ENCODE results near the gene CACNA1C. TPM values are rescaled to one million over a fixed set of nuclear protein-coding genes. Genes with fewer than 3 reads are reported as not detected.

CACNA1C gene
- total RNA-seq, 1 donor from 2014 or later: 15.6 TPM

- ATAC-seq: no peak
- H3K36me3 ChIP-seq: no peaks in the 10 kb centered on the region
- H3K27ac ChIP-seq: peak overlapping the region; percentile 32
- no peak overlapping the region for H3K4me3 ChIP-seq
- intact Hi-C loops (cut with DNase I): no loop called here
- peaks cover 9% of the 10 kb centered on the region for H3K4me1 ChIP-seq
- no peak for TF ChIP-seq CTCF (IDR thresholded peaks at IDR 0.05)
- DNase-seq: no peak
- no peaks in the 10 kb centered on the region for H3K9me3 ChIP-seq
- no peaks in the 10 kb centered on the region for H3K27me3 ChIP-seq
These were observed 23.4 kb downstream of the CACNA1C start for GRCh38 chr12:2076196-2076570.

- TF ChIP-seq CTCF (IDR thresholded peaks at IDR 0.05): no peak
- Histone ChIP-seq H3K27me3 (no peaks in the 10 kb centered on the region), H3K4me3 (no peak overlapping the region), H3K4me1 (peaks cover 9% of the 10 kb centered on the region), H3K9me3 (no peaks in the 10 kb centered on the region), H3K36me3 (no peaks in the 10 kb centered on the region), H3K27ac (peak overlapping the region; percentile 32)
- ATAC-seq (no peak), DNase-seq (no peak)
- intact Hi-C loops (cut with DNase I): no loop called here
These were observed 23.9 kb downstream of the CACNA1C start for GRCh38 chr12:2076728-2077127.

GRCh38 chr12:2080604-2081003 lies 27.8 kb downstream of the CACNA1C start:
- TF ChIP-seq CTCF (IDR thresholded peaks at IDR 0.05): no peak
- H3K4me1 ChIP-seq: no peaks in the 10 kb centered on the region
- H3K9me3 ChIP-seq: no peaks in the 10 kb centered on the region
- DNase-seq (no peak), ATAC-seq (no peak)
- no peak overlapping the region for H3K27ac ChIP-seq
- no peaks in the 10 kb centered on the region for H3K36me3 ChIP-seq
- H3K4me3 ChIP-seq: no peak overlapping the region
- intact Hi-C loops (cut with DNase I): no loop called here
- no peaks in the 10 kb centered on the region for H3K27me3 ChIP-seq

- DNase-seq (no peak), ATAC-seq (no peak)
- no peak overlapping the region for H3K27ac ChIP-seq
- H3K4me3 ChIP-seq: no peak overlapping the region
- intact Hi-C loops (cut with DNase I): no loop called here
- no peaks in the 10 kb centered on the region for H3K36me3 ChIP-seq
- no peaks in the 10 kb centered on the region for H3K27me3 ChIP-seq
- H3K9me3 ChIP-seq: no peaks in the 10 kb centered on the region
- H3K4me1 ChIP-seq: no peaks in the 10 kb centered on the region
- TF ChIP-seq CTCF (IDR thresholded peaks at IDR 0.05): no peak
These were observed 29.5 kb downstream of the CACNA1C start for GRCh38 chr12:2082321-2082720.

GRCh38 chr12:2083008-2083407 lies 30.2 kb downstream of the CACNA1C start:
- Histone ChIP-seq H3K4me1 (no peaks in the 10 kb centered on the region), H3K4me3 (no peak overlapping the region), H3K9me3 (no peaks in the 10 kb centered on the region), H3K36me3 (no peaks in the 10 kb centered on the region), H3K27me3 (no peaks in the 10 kb centered on the region), H3K27ac (no peak overlapping the region)
- ATAC-seq (no peak), DNase-seq (no peak)
- TF ChIP-seq CTCF (IDR thresholded peaks at IDR 0.05): no peak
- intact Hi-C loops (cut with DNase I): no loop called here

- no peaks in the 10 kb centered on the region for H3K9me3 ChIP-seq
- H3K27ac ChIP-seq: no peak overlapping the region
- no peaks in the 10 kb centered on the region for H3K36me3 ChIP-seq
- ATAC-seq: no peak
- intact Hi-C loops (cut with DNase I): no loop called here
- H3K4me3 ChIP-seq: no peak overlapping the region
- no peaks in the 10 kb centered on the region for H3K4me1 ChIP-seq
- H3K27me3 ChIP-seq: no peaks in the 10 kb centered on the region
- DNase-seq: no peak
- TF ChIP-seq CTCF (IDR thresholded peaks at IDR 0.05): no peak
These were observed 30.8 kb downstream of the CACNA1C start for GRCh38 chr12:2083561-2083960.

Data from upper lobe of right lung (tissue), 1 donor.